ENCODE measurements around the gene CADPS.
A peak's percentile ranks its signal among the peaks of the same experiment; 100 is the strongest.

Gene CADPS

GRCh38 chr3:62873761-62874710 lies 1.2 kb downstream of the CADPS start:
- DNase-seq (ENCODE audit: low spot score): no peak

- no peak for DNase-seq (ENCODE audit: low spot score)
Observed at GRCh38 chr3:62873451-62873760, 1.8 kb downstream of the CADPS start.

- no peak for DNase-seq (ENCODE audit: low spot score)
Observed at GRCh38 chr3:62872318-62872717, 2.9 kb downstream of the CADPS start.

- peak; percentile 13 for DNase-seq (ENCODE audit: low spot score)
Observed at GRCh38 chr3:62870321-62870720, 4.9 kb downstream of the CADPS start.

- DNase-seq (ENCODE audit: low spot score): no peak
Observed at GRCh38 chr3:62863648-62864047, 11.6 kb downstream of the CADPS start.

GRCh38 chr3:62859203-62859791 lies 15.9 kb downstream of the CADPS start:
- no peak for DNase-seq (ENCODE audit: low spot score)

GRCh38 chr3:62845996-62846395 lies 29.2 kb downstream of the CADPS start:
- DNase-seq (ENCODE audit: low spot score): no peak

- no peak for DNase-seq (ENCODE audit: low spot score)
Observed at GRCh38 chr3:62843508-62843907, 31.7 kb downstream of the CADPS start.

- no peak for DNase-seq (ENCODE audit: low spot score)
Observed at GRCh38 chr3:62839748-62840147, 35.5 kb downstream of the CADPS start.

GRCh38 chr3:62837145-62837787 lies 38.0 kb downstream of the CADPS start:
- no peak for DNase-seq (ENCODE audit: low spot score)

GRCh38 chr3:62835554-62836236 lies 39.5 kb downstream of the CADPS start:
- DNase-seq (ENCODE audit: low spot score): no peak

GRCh38 chr3:62833538-62833937 lies 41.7 kb downstream of the CADPS start:
- no peak for DNase-seq (ENCODE audit: low spot score)

GRCh38 chr3:62832553-62832952 lies 42.7 kb downstream of the CADPS start:
- no peak for DNase-seq (ENCODE audit: low spot score)

GRCh38 chr3:62830727-62831322 lies 44.4 kb downstream of the CADPS start:
- DNase-seq (ENCODE audit: low spot score): no peak

GRCh38 chr3:62827550-62827949 lies 47.7 kb downstream of the CADPS start:
- DNase-seq (ENCODE audit: low spot score): no peak

- DNase-seq (ENCODE audit: low spot score): no peak
Observed at GRCh38 chr3:62824965-62825592, 50.1 kb downstream of the CADPS start.

GRCh38 chr3:62823461-62824050 lies 51.7 kb downstream of the CADPS start:
- no peak for DNase-seq (ENCODE audit: low spot score)

GRCh38 chr3:62822905-62823304 lies 52.3 kb downstream of the CADPS start:
- no peak for DNase-seq (ENCODE audit: low spot score)

- no peak for DNase-seq (ENCODE audit: low spot score)
Observed at GRCh38 chr3:62818347-62818746, 56.9 kb downstream of the CADPS start.

- DNase-seq (ENCODE audit: low spot score): no peak
Observed at GRCh38 chr3:62817678-62818077, 57.5 kb downstream of the CADPS start.

GRCh38 chr3:62815981-62816380 lies 59.2 kb downstream of the CADPS start:
- no peak for DNase-seq (ENCODE audit: low spot score)

Measured in kidney capillary endothelial cell (primary cell).